ENCODE results near the gene RXRA.

The RXRA gene

GRCh38 chr9:134348404-134349155, 22.3 kb downstream of the RXRA start:
- H4K20me1 ChIP-seq (ENCODE audit: insufficient read depth, low read length), result no peaks in the 10 kb centered on the region
- H3K4me1 ChIP-seq (ENCODE audit: insufficient read depth, low read length, severe bottlenecking), result no peaks in the 10 kb centered on the region
- no peaks in the 10 kb centered on the region for H3K79me2 ChIP-seq (ENCODE audit: insufficient read depth, low read length)

DNA sequence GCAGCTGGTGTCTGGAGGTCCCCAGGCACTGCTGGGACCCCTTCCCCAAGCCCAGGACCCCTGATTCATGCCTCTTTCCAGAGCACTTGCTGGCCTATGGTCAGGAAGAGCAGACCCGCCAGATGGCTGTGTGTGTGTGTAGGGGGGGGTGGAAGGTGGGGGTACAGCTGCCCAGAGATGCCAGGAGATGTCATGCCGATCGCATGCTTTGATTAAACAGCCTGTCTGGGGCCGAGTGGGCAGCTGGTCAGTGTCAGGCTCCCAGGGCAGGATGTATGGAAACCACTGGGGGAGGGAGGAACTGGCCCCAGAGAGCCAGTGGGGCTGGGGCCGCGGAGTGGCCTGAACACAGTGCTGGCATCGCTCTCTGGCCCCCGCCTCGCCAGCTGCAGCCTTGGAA, 23.7 kb downstream of the RXRA start:
- peaks cover 15% of the 10 kb centered on the region; the same call in 1 of the 2 replicates for H3K27me3 ChIP-seq (ENCODE audit: insufficient read depth, low read length)
- no peak overlapping the region for H2AFZ ChIP-seq (ENCODE audit: low read length)
- TF ChIP-seq, protein P1, sequence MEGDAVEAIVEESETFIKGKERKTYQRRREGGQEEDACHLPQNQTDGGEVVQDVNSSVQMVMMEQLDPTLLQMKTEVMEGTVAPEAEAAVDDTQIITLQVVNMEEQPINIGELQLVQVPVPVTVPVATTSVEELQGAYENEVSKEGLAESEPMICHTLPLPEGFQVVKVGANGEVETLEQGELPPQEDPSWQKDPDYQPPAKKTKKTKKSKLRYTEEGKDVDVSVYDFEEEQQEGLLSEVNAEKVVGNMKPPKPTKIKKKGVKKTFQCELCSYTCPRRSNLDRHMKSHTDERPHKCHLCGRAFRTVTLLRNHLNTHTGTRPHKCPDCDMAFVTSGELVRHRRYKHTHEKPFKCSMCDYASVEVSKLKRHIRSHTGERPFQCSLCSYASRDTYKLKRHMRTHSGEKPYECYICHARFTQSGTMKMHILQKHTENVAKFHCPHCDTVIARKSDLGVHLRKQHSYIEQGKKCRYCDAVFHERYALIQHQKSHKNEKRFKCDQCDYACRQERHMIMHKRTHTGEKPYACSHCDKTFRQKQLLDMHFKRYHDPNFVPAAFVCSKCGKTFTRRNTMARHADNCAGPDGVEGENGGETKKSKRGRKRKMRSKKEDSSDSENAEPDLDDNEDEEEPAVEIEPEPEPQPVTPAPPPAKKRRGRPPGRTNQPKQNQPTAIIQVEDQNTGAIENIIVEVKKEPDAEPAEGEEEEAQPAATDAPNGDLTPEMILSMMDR (IDR thresholded peaks at IDR 0.05; ENCODE audit: low read length), result no peak
- no peak for TF ChIP-seq EZH2 (IDR thresholded peaks at IDR 0.05; ENCODE audit: borderline replicate concordance, low read length)
- no peaks in the 10 kb centered on the region for H3K9me3 ChIP-seq (ENCODE audit: low read length)
- no peaks in the 10 kb centered on the region for H3K79me2 ChIP-seq (ENCODE audit: insufficient read depth, low read length)
- no peaks in the 10 kb centered on the region for H3K9me2 ChIP-seq (ENCODE audit: low read depth, low read length)
- H4K20me1 ChIP-seq (ENCODE audit: insufficient read depth, low read length), result no peaks in the 10 kb centered on the region
- no peaks in the 10 kb centered on the region for H3F3A ChIP-seq (ENCODE audit: insufficient read depth, low read length)
- H3K4me2 ChIP-seq (ENCODE audit: low read length), result no peak overlapping the region
- H3K36me3 ChIP-seq (ENCODE audit: insufficient read depth, low read length), result no peaks in the 10 kb centered on the region
- H3K4me1 ChIP-seq (ENCODE audit: insufficient read depth, low read length, severe bottlenecking), result no peaks in the 10 kb centered on the region
- no peak overlapping the region for H3K4me3 ChIP-seq (ENCODE audit: low read depth, low read length, poor library complexity, severe bottlenecking)
- no peak overlapping the region for H3K9ac ChIP-seq (ENCODE audit: low read length)
- H3K27ac ChIP-seq (ENCODE audit: low read depth, low read length, poor library complexity, severe bottlenecking), result no peak overlapping the region

More at GRCh38 chr9:134348404-134349155, 22.3 kb downstream of the RXRA start:
- peaks cover 15% of the 10 kb centered on the region; the same call in 1 of the 2 replicates for H3K27me3 ChIP-seq (ENCODE audit: insufficient read depth, low read length)
- no peaks in the 10 kb centered on the region for H3K9me3 ChIP-seq (ENCODE audit: low read length)
- H3K9me2 ChIP-seq (ENCODE audit: low read depth, low read length), result no peaks in the 10 kb centered on the region
- no peak overlapping the region for H3K4me3 ChIP-seq (ENCODE audit: low read depth, low read length, poor library complexity, severe bottlenecking)
- H3K4me2 ChIP-seq (ENCODE audit: low read length), result no peak overlapping the region
- H2AFZ ChIP-seq (ENCODE audit: low read length), result no peak overlapping the region
- no peak overlapping the region for H3K9ac ChIP-seq (ENCODE audit: low read length)
- no peaks in the 10 kb centered on the region for H3F3A ChIP-seq (ENCODE audit: insufficient read depth, low read length)
- no peaks in the 10 kb centered on the region for H3K36me3 ChIP-seq (ENCODE audit: insufficient read depth, low read length)
- no peak overlapping the region for H3K27ac ChIP-seq (ENCODE audit: low read depth, low read length, poor library complexity, severe bottlenecking)
- TF ChIP-seq, protein P1 (IDR thresholded peaks at IDR 0.05; ENCODE audit: low read length), result no peak
- no peak for TF ChIP-seq EZH2 (IDR thresholded peaks at IDR 0.05; ENCODE audit: borderline replicate concordance, low read length)

DNA sequence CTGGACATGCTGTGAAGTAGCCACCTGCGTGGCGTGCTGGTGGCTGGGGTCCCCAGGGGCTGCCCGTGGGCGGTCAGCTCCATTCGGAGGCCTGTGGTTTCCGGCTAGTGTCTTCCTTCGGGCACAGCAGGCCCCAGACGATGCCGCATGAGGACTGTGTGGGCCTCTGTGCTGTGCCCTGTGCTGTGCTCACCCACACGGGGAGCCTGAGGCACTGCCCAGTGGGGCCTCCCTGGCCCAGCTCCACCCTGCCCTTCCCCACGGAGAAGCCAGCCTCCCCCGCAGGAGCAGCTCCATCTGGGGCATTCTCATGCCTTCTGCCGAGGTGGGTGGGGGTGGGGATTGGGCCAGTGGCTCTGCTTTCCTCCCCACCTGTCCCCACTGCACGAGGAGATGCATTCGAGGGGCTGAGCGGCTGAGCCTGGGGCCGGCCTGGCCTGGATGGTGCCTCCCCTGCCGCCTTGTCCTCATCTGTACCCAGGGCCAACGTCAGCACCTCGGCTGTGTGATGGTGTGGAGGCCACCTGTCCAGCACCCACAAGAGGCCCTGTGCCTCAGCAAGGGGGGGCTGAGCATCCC, 24.2 kb downstream of the RXRA start:
- peaks cover 15% of the 10 kb centered on the region; the same call in 1 of the 2 replicates for H3K27me3 ChIP-seq (ENCODE audit: insufficient read depth, low read length)
- H3K4me2 ChIP-seq (ENCODE audit: low read length), result no peak overlapping the region
- H3K9me2 ChIP-seq (ENCODE audit: low read depth, low read length), result no peaks in the 10 kb centered on the region
- H3K9me3 ChIP-seq (ENCODE audit: low read length), result no peaks in the 10 kb centered on the region
- no peak overlapping the region for H3K27ac ChIP-seq (ENCODE audit: low read depth, low read length, poor library complexity, severe bottlenecking)
- no peak overlapping the region for H2AFZ ChIP-seq (ENCODE audit: low read length)
- H4K20me1 ChIP-seq (ENCODE audit: insufficient read depth, low read length), result no peaks in the 10 kb centered on the region
- no peak overlapping the region for H3K9ac ChIP-seq (ENCODE audit: low read length)
- no peaks in the 10 kb centered on the region for H3F3A ChIP-seq (ENCODE audit: insufficient read depth, low read length)
- H3K79me2 ChIP-seq (ENCODE audit: insufficient read depth, low read length), result no peaks in the 10 kb centered on the region
- H3K4me3 ChIP-seq (ENCODE audit: low read depth, low read length, poor library complexity, severe bottlenecking), result no peak overlapping the region
- no peaks in the 10 kb centered on the region for H3K36me3 ChIP-seq (ENCODE audit: insufficient read depth, low read length)
- no peak for TF ChIP-seq EZH2 (IDR thresholded peaks at IDR 0.05; ENCODE audit: borderline replicate concordance, low read length)
- TF ChIP-seq, protein P1 (IDR thresholded peaks at IDR 0.05; ENCODE audit: low read length), result no peak
- H3K4me1 ChIP-seq (ENCODE audit: insufficient read depth, low read length, severe bottlenecking), result no peaks in the 10 kb centered on the region
